Measurements from ENCODE around the gene SH2D6. TPM values are rescaled to one million over a fixed set of nuclear protein-coding genes. Genes with fewer than 3 reads are reported as not detected.

Gene SH2D6
- total and polyA plus RNA-seq, 2 of the 8 experiments (the other 6 are each of a cell fraction or from before 2014, with no cell fraction given), result 0.42 TPM; not detected in 1

DNA sequence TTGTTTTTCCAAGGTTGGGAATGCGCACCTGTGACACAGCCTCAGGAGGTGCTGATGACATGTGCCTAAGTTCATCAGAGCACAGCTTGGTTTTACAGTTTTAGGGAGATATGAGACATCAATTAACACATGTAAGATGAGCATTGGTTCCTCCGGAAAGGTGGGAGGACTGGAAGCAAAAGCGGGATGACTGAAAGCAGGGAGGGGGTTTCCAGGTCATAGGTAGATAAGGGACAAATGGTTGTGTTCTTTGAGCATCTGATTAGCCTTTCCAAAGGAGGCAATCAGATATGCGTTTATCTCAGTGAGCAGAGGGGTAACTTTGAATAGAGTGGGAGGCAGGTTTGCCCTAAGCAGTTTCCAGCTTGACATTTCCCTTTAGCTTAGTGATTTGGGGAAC lies 34.7 kb upstream of the SH2D6 start (continued):
- TF ChIP-seq, protein P1, sequence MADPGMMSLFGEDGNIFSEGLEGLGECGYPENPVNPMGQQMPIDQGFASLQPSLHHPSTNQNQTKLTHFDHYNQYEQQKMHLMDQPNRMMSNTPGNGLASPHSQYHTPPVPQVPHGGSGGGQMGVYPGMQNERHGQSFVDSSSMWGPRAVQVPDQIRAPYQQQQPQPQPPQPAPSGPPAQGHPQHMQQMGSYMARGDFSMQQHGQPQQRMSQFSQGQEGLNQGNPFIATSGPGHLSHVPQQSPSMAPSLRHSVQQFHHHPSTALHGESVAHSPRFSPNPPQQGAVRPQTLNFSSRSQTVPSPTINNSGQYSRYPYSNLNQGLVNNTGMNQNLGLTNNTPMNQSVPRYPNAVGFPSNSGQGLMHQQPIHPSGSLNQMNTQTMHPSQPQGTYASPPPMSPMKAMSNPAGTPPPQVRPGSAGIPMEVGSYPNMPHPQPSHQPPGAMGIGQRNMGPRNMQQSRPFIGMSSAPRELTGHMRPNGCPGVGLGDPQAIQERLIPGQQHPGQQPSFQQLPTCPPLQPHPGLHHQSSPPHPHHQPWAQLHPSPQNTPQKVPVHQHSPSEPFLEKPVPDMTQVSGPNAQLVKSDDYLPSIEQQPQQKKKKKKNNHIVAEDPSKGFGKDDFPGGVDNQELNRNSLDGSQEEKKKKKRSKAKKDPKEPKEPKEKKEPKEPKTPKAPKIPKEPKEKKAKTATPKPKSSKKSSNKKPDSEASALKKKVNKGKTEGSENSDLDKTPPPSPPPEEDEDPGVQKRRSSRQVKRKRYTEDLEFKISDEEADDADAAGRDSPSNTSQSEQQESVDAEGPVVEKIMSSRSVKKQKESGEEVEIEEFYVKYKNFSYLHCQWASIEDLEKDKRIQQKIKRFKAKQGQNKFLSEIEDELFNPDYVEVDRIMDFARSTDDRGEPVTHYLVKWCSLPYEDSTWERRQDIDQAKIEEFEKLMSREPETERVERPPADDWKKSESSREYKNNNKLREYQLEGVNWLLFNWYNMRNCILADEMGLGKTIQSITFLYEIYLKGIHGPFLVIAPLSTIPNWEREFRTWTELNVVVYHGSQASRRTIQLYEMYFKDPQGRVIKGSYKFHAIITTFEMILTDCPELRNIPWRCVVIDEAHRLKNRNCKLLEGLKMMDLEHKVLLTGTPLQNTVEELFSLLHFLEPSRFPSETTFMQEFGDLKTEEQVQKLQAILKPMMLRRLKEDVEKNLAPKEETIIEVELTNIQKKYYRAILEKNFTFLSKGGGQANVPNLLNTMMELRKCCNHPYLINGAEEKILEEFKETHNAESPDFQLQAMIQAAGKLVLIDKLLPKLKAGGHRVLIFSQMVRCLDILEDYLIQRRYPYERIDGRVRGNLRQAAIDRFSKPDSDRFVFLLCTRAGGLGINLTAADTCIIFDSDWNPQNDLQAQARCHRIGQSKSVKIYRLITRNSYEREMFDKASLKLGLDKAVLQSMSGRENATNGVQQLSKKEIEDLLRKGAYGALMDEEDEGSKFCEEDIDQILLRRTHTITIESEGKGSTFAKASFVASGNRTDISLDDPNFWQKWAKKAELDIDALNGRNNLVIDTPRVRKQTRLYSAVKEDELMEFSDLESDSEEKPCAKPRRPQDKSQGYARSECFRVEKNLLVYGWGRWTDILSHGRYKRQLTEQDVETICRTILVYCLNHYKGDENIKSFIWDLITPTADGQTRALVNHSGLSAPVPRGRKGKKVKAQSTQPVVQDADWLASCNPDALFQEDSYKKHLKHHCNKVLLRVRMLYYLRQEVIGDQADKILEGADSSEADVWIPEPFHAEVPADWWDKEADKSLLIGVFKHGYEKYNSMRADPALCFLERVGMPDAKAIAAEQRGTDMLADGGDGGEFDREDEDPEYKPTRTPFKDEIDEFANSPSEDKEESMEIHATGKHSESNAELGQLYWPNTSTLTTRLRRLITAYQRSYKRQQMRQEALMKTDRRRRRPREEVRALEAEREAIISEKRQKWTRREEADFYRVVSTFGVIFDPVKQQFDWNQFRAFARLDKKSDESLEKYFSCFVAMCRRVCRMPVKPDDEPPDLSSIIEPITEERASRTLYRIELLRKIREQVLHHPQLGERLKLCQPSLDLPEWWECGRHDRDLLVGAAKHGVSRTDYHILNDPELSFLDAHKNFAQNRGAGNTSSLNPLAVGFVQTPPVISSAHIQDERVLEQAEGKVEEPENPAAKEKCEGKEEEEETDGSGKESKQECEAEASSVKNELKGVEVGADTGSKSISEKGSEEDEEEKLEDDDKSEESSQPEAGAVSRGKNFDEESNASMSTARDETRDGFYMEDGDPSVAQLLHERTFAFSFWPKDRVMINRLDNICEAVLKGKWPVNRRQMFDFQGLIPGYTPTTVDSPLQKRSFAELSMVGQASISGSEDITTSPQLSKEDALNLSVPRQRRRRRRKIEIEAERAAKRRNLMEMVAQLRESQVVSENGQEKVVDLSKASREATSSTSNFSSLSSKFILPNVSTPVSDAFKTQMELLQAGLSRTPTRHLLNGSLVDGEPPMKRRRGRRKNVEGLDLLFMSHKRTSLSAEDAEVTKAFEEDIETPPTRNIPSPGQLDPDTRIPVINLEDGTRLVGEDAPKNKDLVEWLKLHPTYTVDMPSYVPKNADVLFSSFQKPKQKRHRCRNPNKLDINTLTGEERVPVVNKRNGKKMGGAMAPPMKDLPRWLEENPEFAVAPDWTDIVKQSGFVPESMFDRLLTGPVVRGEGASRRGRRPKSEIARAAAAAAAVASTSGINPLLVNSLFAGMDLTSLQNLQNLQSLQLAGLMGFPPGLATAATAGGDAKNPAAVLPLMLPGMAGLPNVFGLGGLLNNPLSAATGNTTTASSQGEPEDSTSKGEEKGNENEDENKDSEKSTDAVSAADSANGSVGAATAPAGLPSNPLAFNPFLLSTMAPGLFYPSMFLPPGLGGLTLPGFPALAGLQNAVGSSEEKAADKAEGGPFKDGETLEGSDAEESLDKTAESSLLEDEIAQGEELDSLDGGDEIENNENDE (IDR thresholded peaks at IDR 0.05; ENCODE audit: insufficient replicate concordance, low read length), result no peak

Data from H1 (cell line).